Measurements from ENCODE around the gene TBC1D22B. TPM values are rescaled to one million over a fixed set of nuclear protein-coding genes. Genes with fewer than 3 reads are reported as not detected.
"Not testable (repeated sequence)": the region's sequence is repeated elsewhere in the genome, so short reads cannot be mapped to it uniquely, and the experiment has no call there.

Gene TBC1D22B
- total RNA-seq, 3 donors from 2014 or later: 13.0 to 13.5 (median 13.2) TPM

DNA sequence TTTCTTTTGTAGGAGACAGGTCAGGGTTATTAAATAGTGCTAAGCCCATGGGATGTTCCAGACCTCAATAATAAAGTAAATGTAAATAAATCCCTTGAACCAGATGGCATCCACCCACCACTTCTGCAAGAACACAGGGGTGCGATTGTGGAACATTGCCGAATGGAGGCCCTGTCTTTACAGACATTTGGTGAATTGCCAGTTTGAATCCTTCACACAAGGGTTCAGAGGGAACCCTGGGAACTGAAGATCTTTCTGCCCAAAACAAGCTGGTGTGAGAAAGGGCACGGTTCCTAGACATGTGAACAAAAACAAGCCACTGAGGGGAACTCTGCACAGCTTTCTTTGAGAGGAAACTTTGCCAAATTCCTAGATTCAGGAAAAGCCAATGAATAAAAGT is 66.0 kb downstream of the TBC1D22B start:
- ATAC-seq: no peak
- Mint-ChIP-seq H3K4me1 (ENCODE audit: low read depth) (peaks cover 9% of the 10 kb centered on the region), H3K27me3 (ENCODE audit: low read depth) (no peaks in the 10 kb centered on the region), H3K9me3 (no peaks in the 10 kb centered on the region), H3K4me3 (no peak overlapping the region), H3K36me3 (ENCODE audit: insufficient read depth) (peaks cover 21% of the 10 kb centered on the region)
- no peak for DNase-seq

DNA sequence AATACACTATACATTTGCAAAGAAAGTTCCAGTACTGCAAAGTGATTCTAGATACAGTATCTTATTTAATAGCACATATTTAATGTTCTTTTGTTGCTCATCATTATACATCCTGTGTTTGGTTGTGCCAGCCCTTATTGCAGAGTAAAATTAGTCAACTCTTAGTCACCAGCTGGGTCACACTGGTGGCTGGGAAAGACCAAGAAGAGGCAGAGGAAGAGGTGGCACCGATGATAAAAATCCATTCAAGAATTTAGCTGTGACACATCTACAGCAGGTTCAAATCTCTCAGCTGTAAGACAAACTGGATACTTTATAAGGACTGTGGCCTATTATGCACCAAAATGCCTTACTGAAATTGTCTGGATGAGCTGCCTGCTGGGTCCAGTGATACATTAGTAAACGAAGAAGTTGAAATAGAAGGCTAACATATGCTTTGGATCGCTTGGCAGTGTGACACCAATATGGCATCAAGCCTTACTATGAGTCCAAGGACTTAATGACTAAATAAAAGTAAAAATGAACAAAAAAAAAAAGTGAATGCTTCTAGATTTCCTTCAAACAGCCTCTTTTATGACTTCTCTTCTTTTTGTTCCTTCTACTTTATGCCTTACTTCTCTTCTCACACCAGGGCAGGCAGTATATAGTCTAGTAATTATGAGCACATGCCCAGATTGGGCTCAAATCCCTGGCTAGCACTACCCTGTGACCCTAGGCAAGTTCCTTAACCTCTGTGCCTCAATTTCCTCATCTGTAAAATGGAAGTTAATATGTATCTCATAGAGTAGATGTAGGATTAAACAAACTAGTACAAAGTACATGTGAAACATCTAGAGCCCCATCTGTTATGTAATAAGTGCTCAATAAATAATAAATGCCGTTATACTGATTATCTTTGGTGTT is 66.8 kb downstream of the TBC1D22B start:
- Mint-ChIP-seq H3K27me3 (ENCODE audit: low read depth) (no peaks in the 10 kb centered on the region), H3K36me3 (ENCODE audit: insufficient read depth) (peaks cover 24% of the 10 kb centered on the region), H3K9me3 (no peaks in the 10 kb centered on the region), H3K4me1 (ENCODE audit: low read depth) (peaks cover 9% of the 10 kb centered on the region), H3K4me3 (no peak overlapping the region)
- ATAC-seq (peak; percentile 92 to 95), DNase-seq (no peak)

DNA sequence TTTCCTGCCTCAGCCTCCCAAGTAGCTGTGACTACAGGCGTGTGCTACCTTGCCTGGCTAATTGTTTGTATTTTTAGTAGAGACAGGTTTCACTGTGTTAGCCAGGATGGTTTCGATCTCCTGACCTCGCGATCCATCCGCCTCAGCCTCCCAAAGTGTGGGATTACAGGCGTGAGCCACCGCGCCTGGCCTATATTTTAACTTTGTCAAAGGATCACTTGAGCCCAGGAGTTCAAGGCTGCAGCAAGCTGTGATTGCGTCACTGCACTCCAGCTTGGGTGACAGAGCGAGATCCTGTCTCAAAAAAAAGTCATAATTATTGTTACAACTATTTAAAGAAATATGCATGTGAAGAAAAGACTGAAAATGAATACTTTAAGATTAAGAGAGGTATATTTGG is 72.8 kb downstream of the TBC1D22B start:
- not testable (repeated sequence) for DNase-seq; H3K4me3 Mint-ChIP-seq; H3K9me3 Mint-ChIP-seq; H3K27me3 Mint-ChIP-seq (ENCODE audit: low read depth); ATAC-seq; H3K4me1 Mint-ChIP-seq (ENCODE audit: low read depth)
- peaks cover 16% of the 10 kb centered on the region for H3K36me3 Mint-ChIP-seq (ENCODE audit: insufficient read depth)

DNA sequence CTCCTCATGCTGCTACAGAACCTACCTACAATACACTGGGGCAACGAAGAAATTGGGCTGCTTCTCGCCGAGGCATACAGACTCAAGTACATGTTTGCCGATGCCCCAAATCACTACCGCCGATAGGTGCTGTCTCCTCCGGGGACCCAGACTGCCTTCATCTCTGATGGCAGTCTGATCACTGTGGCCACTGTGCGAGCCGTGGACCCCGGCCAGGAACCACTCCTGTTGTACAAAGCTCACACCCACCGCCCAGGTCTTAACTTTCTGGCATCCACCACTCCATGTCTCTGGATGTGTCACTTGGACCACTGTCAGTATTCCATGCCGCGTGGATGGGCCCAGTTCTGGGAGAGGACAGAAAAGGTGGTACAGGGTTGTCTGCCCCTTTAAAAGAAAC is 73.5 kb downstream of the TBC1D22B start:
- no peaks in the 10 kb centered on the region for H3K9me3 Mint-ChIP-seq
- H3K4me3 Mint-ChIP-seq: no peak overlapping the region
- ATAC-seq: no peak
- H3K36me3 Mint-ChIP-seq (ENCODE audit: insufficient read depth): peaks cover 14% of the 10 kb centered on the region
- H3K27me3 Mint-ChIP-seq (ENCODE audit: low read depth): no peaks in the 10 kb centered on the region
- DNase-seq: no peak
- no peaks in the 10 kb centered on the region for H3K4me1 Mint-ChIP-seq (ENCODE audit: low read depth)

DNA sequence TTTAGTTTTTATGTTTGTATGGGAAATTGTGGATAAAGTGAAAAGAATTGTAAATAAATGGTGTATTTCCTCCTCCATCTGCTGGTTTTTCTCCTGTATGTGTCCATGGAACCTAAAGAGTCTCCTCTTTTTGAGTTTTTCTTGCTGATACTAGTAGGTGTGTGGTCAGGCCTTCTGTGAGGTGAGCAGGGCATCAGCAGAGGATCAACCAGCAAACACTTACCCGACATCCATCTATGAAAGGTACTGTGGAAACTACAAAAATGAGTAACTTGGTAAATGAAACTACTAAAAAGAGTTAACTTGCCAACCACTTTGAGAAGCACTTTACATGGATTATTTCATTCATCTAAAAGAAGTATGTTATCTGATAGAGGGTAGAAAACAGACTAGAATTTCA is 75.3 kb downstream of the TBC1D22B start:
- no peaks in the 10 kb centered on the region for H3K27me3 Mint-ChIP-seq (ENCODE audit: low read depth)
- no peak for ATAC-seq
- H3K4me1 Mint-ChIP-seq (ENCODE audit: low read depth): no peaks in the 10 kb centered on the region
- no peak for DNase-seq
- H3K36me3 Mint-ChIP-seq (ENCODE audit: insufficient read depth): peaks cover 11% of the 10 kb centered on the region
- H3K4me3 Mint-ChIP-seq: no peak overlapping the region
- H3K9me3 Mint-ChIP-seq: no peaks in the 10 kb centered on the region

DNA sequence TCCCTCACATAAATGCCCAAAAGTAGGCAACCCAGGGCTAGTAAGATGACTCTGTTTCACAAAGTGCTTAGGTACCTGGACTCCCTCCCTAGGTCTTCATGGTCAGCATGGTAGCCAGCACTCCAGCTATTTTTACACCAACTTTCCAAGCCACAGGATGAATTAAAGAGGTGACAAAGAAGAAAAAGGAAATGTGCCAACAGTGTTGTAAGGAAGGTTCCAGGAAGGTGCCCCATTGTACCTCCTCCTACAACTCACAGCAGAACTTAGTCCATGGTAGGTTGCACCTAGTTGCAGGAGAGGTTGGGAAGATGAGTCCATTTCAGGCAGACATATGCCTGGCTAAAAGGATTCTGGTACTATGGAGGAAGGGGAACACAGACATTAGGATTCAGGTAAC is 76.5 kb downstream of the TBC1D22B start:
- DNase-seq (no peak), ATAC-seq (no peak)
- Mint-ChIP-seq H3K4me1 (ENCODE audit: low read depth) (no peaks in the 10 kb centered on the region), H3K9me3 (no peaks in the 10 kb centered on the region), H3K4me3 (no peak overlapping the region), H3K27me3 (ENCODE audit: low read depth) (no peaks in the 10 kb centered on the region), H3K36me3 (ENCODE audit: insufficient read depth) (peaks cover 11% of the 10 kb centered on the region)

DNA sequence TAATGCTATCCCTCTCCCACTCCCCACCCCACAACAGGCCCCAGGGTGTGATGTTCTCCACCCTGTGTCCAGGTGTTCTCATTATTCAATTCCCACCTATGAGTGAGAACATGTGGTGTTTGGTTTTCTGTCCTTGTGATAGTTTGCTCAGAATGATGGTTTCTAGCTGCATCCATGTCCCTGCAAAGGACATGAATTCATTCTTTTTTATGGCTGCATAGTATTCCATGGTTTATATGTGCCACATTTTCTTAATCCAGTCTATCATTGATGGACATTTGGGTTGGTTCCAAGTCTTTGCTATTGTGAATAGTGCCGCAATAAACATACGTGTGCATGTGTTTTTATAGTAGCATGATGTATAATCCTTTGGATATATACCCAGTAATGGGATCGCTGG is 80.7 kb downstream of the TBC1D22B start:
- H3K9me3 Mint-ChIP-seq; ATAC-seq; DNase-seq; H3K4me3 Mint-ChIP-seq; H3K27me3 Mint-ChIP-seq (ENCODE audit: low read depth); H3K36me3 Mint-ChIP-seq (ENCODE audit: insufficient read depth); H3K4me1 Mint-ChIP-seq (ENCODE audit: low read depth): not testable (repeated sequence)

DNA sequence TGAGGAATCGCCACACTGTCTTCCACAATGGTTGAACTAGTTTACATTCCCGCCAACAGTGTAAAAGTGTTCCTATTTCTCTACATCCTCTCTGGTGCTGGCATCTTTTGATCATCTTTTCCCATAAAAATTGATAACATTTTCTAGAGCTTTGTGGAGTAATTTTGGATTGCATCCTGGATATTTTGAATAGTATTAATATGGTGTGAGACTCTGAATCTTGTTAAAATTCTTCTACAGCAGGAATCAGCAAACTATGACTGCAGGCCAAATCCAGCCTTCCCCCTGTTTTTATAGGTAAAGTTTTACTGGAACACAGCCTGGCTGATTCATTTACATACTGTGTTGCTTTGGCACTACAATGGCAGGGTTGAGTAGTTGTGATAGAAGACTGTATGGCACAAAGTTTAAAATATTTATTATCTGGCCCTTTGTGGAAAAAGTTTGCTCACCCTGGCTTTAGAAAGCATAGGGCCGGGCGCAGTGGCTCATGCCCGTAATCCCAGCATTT is 81.2 kb downstream of the TBC1D22B start:
- ATAC-seq (no peak), DNase-seq (no peak)
- H3K36me3 Mint-ChIP-seq (ENCODE audit: insufficient read depth): no peaks in the 10 kb centered on the region
- no peaks in the 10 kb centered on the region for H3K9me3 Mint-ChIP-seq
- no peaks in the 10 kb centered on the region for H3K27me3 Mint-ChIP-seq (ENCODE audit: low read depth)
- H3K4me3 Mint-ChIP-seq: no peak overlapping the region
- H3K4me1 Mint-ChIP-seq (ENCODE audit: low read depth): no peaks in the 10 kb centered on the region

DNA sequence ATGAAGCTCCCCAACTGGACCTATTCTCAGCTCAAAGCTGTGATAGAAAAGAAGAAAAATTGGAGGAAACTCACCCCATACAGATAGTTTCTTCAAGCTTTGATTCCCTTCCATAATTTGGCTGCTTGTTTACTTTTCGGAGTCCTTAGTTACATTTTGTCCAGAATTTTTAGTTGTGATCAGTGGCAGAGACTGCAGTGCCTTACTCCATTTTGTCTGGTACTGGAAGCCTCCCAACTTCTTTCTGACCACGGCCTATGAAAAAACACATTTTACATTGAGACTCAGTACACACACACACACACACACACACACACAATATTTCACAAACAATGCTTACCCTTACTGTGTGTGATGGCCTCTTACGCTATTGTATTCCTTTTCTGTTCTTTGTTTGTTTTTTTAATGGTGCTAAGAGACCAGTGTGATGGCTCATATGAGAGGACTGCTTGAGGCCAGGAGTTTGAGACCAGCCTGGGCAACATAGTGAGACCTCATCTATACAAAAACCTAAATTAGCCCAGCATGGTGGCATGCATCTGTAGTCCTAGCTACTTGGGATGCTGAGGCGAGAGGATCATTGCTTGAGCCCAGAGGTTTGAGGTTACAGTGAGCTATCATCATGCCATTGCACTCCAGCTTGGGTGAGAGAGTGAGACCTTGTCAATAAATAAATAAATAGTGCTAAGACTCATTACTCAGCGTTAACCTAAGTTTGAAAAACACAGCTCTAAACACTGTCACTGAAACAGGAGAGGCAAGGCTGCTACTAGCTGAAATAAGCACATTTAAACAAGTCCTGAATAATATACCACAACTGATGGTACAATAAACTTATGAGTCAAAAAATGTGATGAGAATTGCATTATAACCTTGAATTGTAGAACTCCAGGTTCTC is 82.4 kb downstream of the TBC1D22B start:
- peaks cover 7% of the 10 kb centered on the region for H3K27me3 Mint-ChIP-seq (ENCODE audit: low read depth)
- DNase-seq (no peak), ATAC-seq (no peak)
- H3K9me3 Mint-ChIP-seq: no peaks in the 10 kb centered on the region
- no peaks in the 10 kb centered on the region for H3K4me1 Mint-ChIP-seq (ENCODE audit: low read depth)
- no peaks in the 10 kb centered on the region for H3K36me3 Mint-ChIP-seq (ENCODE audit: insufficient read depth)
- H3K4me3 Mint-ChIP-seq: no peak overlapping the region

DNA sequence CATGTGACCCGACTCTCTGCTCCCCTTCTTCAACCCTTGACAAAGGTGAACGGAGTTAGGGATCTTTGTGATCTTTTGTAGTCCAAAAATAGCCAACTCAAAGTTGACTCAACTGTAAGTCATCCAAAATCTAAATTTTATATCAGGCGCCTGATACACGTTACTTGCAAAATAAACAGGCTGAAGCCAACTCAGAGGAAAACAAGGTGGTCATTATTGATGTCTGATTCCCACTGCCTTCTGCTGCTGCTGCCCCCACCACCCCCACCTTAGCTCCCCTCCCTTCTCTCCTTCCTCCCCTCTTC is 83.0 kb downstream of the TBC1D22B start:
- Mint-ChIP-seq H3K4me1 (ENCODE audit: low read depth) (no peaks in the 10 kb centered on the region), H3K9me3 (no peaks in the 10 kb centered on the region), H3K4me3 (no peak overlapping the region), H3K27me3 (ENCODE audit: low read depth) (peaks cover 8% of the 10 kb centered on the region), H3K36me3 (ENCODE audit: insufficient read depth) (no peaks in the 10 kb centered on the region)
- ATAC-seq (no peak), DNase-seq (no peak)

DNA sequence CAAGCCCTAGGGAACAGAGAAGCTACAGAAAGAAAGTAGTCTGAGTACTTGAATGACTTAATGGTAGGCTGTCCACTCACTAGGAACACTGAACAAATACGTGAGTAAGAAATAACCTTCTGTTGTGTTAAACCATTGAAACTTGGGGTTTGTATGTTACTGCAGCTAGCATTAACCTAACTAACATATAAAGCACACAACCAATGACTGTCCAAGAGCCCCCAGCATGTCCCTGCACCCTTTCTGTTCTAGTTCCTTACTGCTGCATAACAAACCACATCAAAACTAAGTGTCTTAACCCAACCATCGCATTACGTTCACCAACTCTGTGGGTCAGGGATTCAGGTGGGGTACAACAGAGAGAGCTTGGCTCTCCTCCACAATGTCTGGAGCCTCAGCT is 85.7 kb downstream of the TBC1D22B start:
- Mint-ChIP-seq H3K4me1 (ENCODE audit: low read depth) (no peaks in the 10 kb centered on the region), H3K36me3 (ENCODE audit: insufficient read depth) (no peaks in the 10 kb centered on the region), H3K9me3 (no peaks in the 10 kb centered on the region), H3K27me3 (ENCODE audit: low read depth) (peaks cover 17% of the 10 kb centered on the region), H3K4me3 (no peak overlapping the region)
- ATAC-seq: no peak
- DNase-seq: no peak

DNA sequence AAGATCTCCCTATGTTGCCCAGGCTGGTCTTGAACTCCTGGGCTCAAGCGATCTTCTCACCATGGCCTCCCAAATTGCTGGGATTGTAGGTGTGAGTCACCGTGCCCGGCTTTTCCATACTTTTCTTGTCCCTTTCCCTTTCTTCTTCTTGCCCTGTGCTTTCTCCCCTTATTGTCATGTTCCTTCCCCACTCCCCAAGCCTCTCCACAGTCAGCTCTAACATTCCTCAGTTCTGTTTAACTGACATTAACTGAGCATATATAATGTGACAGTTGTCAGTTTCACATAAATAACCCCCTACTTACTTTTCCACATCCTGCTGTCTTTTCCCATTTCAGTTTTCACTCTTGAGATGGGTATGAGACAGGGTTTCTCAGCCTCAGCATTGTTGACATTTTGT is 86.7 kb downstream of the TBC1D22B start:
- Mint-ChIP-seq H3K4me3 (no peak overlapping the region), H3K36me3 (ENCODE audit: insufficient read depth) (no peaks in the 10 kb centered on the region), H3K9me3 (no peaks in the 10 kb centered on the region), H3K4me1 (ENCODE audit: low read depth) (no peaks in the 10 kb centered on the region), H3K27me3 (ENCODE audit: low read depth) (peaks cover 17% of the 10 kb centered on the region)
- DNase-seq (no peak), ATAC-seq (no peak)

DNA sequence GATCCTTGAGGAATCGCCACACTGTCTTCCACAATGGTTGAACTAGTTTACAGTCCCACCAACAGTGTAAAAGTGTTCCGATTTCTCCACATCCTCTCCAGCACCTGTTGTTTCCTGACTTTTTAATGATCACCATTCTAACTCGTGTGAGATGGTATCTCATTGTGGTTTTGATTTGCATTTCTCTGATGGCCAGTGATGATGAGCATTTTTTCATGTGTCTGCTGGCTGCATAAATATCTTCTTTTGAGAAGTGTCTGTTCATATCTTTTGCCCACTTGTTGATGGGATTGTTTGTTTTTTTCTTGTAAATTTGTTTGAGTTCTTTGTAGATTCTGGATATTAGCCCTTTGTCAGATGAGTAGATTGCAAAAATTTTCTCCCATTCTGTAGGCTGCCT is 88.2 kb downstream of the TBC1D22B start:
- DNase-seq; ATAC-seq; H3K4me1 Mint-ChIP-seq (ENCODE audit: low read depth); H3K4me3 Mint-ChIP-seq; H3K9me3 Mint-ChIP-seq; H3K36me3 Mint-ChIP-seq (ENCODE audit: insufficient read depth): not testable (repeated sequence)
- peaks cover 17% of the 10 kb centered on the region for H3K27me3 Mint-ChIP-seq (ENCODE audit: low read depth)

DNA sequence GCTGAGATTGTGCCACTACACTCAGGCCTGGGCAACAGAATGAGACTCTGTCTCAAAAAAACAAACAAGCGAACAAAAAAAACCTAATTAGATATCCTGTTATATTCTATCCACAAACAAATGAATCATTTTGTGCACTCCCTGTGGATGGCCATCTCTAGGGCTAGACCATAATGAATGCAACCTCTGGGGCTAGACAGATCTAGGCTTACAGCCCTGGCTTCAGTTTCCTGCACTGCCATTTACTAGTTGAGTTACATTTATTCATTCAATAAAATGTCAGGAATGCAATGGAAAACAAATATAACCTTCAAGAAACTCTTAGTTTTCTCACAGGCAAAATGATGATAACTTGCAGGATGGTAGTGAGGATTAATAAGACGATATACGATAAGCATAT is 89.6 kb downstream of the TBC1D22B start:
- Mint-ChIP-seq H3K4me1 (ENCODE audit: low read depth) (no peaks in the 10 kb centered on the region), H3K4me3 (no peak overlapping the region), H3K36me3 (ENCODE audit: insufficient read depth) (no peaks in the 10 kb centered on the region), H3K9me3 (no peaks in the 10 kb centered on the region), H3K27me3 (ENCODE audit: low read depth) (peaks cover 17% of the 10 kb centered on the region)
- DNase-seq (no peak), ATAC-seq (no peak)
